IMR-90 (cell line): Measurements from ENCODE around the gene C1QTNF7. TPM values are rescaled to one million over a fixed set of nuclear protein-coding genes. Genes with fewer than 3 reads are reported as not detected.
A peak's percentile ranks its signal among the peaks of the same experiment; 100 is the strongest.

Experiments
- ATAC-seq: fragments of 200-7000 bp; cut with Tn5 transposase; 2 replicates; pipeline ENCODE4 v1.9.1; 2020; ENCODE audit warnings: low read depth, mild to moderate bottlenecking, moderate library complexity
- BruUV-seq: library from RNA; stranded (reverse); fragments of 400-500 nt; replicated peaks from 2 replicates; lab custom pipeline; 2021; lab: Mats Ljungman, UMichigan
- CTCF ChIA-PET: fragments of 300-600 bp; formaldehyde crosslinking; extraction: SDS; loops from one replicate; lab custom pipeline; 2021; ENCODE audit warnings: antibody characterized with exemption; lab: Yijun Ruan, JAX
- POLR2A ChIA-PET: fragments of 300-600 bp; sonication (Branson Sonifier 250); formaldehyde crosslinking; loops from one replicate; lab custom pipeline; 2022; ENCODE audit warnings: antibody characterized with exemption; ENCODE audit not compliant: unreplicated experiment; lab: Charles Lee
- DNase-seq: peaks from one replicate; pipeline ENCODE4 v3.0.0; 2013
- H2AFZ ChIP-seq: replicated peaks from 2 replicates; pipeline ENCODE3; 2013; ENCODE audit warnings: low read length, mild to moderate bottlenecking; ENCODE audit not compliant: poor library complexity
- H2AK5ac ChIP-seq: 2 replicates; pipeline ENCODE4 v1.6.1; 2013; ENCODE audit warnings: low read depth, low read length, inconsistent platforms
- H2AK9ac ChIP-seq: replicated peaks from 2 replicates; pipeline ENCODE3; 2013; ENCODE audit warnings: mild to moderate bottlenecking, low read depth, low read length, moderate library complexity; ENCODE audit not compliant: poor library complexity
- H2BK120ac ChIP-seq: 2 replicates; pipeline ENCODE4 v1.6.1; 2013; ENCODE audit warnings: low read depth, low read length, inconsistent platforms
- H2BK15ac ChIP-seq: 3 replicates; pipeline ENCODE4 v1.6.1; 2013; ENCODE audit warnings: low read depth, low read length, inconsistent platforms
- H2BK20ac ChIP-seq: 2 replicates; pipeline ENCODE4 v1.6.1; 2013; ENCODE audit warnings: low read depth, mild to moderate bottlenecking, inconsistent platforms, low read length, moderate library complexity
- H2BK5ac ChIP-seq: 2 replicates; pipeline ENCODE4 v1.6.1; 2013; ENCODE audit warnings: mild to moderate bottlenecking, low read depth, low read length, inconsistent platforms; ENCODE audit not compliant: poor library complexity, severe bottlenecking
- H3K14ac ChIP-seq: replicated peaks from 2 replicates; pipeline ENCODE4 v1.6.1; 2013; ENCODE audit warnings: low read depth, low read length, inconsistent platforms
- H3K18ac ChIP-seq: 2 replicates; pipeline ENCODE4 v1.6.1; 2013; ENCODE audit warnings: low read depth, low read length, control low read depth
- H3K23ac ChIP-seq: 2 replicates; pipeline ENCODE4 v1.6.1; 2013; ENCODE audit warnings: low read depth, low read length, inconsistent platforms
- H3K27ac ChIP-seq: 2 replicates; pipeline ENCODE4 v1.5.1; 2013; ENCODE audit warnings: mild to moderate bottlenecking, control low read depth, low read length; ENCODE audit not compliant: insufficient read depth
- H3K27me3 ChIP-seq: 2 replicates; pipeline ENCODE4 v1.6.1; 2013; ENCODE audit warnings: low read length; ENCODE audit not compliant: control insufficient read depth, insufficient read depth
- H3K36me3 ChIP-seq: 2 replicates; pipeline ENCODE4 v1.6.1; 2013; ENCODE audit warnings: low read length, mixed read lengths; ENCODE audit not compliant: control insufficient read depth, insufficient read depth
- H3K4ac ChIP-seq: 2 replicates; pipeline ENCODE4 v1.6.1; 2013; ENCODE audit warnings: low read depth, low read length, inconsistent platforms
- H3K4me1 ChIP-seq: 2 replicates; pipeline ENCODE4 v1.6.1; 2013; ENCODE audit warnings: low read length, mixed read lengths; ENCODE audit not compliant: control insufficient read depth, insufficient read depth
- H3K4me2 ChIP-seq: 2 replicates; pipeline ENCODE4 v1.6.1; 2013; ENCODE audit warnings: low read depth, mild to moderate bottlenecking, control low read depth, low read length, moderate library complexity
- H3K4me3 ChIP-seq: 2 replicates; pipeline ENCODE4 v1.5.1; 2013; ENCODE audit warnings: low read depth, mild to moderate bottlenecking, control low read depth, low read length, moderate library complexity; ENCODE audit not compliant: insufficient read depth
- H3K56ac ChIP-seq: 2 replicates; pipeline ENCODE4 v1.6.1; 2013; ENCODE audit warnings: low read length, inconsistent platforms; ENCODE audit not compliant: insufficient read depth; ENCODE audit errors: extremely low read depth
- H3K79me1 ChIP-seq, 2 experiments: 2 replicates each; pipeline ENCODE4 v1.6.1; 2013; ENCODE audit warnings: low read length in 2 of 2, inconsistent platforms in 1 of 2, low read depth in 1 of 2
- H3K9ac ChIP-seq: 2 replicates; pipeline ENCODE4 v1.6.1; 2013; ENCODE audit warnings: low read depth, low read length, control low read depth
- H3K9me1 ChIP-seq: 2 replicates; pipeline ENCODE4 v1.6.1; 2013; ENCODE audit warnings: low read length, inconsistent platforms; ENCODE audit not compliant: insufficient read depth
- H3K9me3 ChIP-seq: 2 replicates; pipeline ENCODE4 v1.6.1; 2013; ENCODE audit warnings: low read length; ENCODE audit not compliant: control insufficient read depth, insufficient read depth
- H4K20me1 ChIP-seq: 2 replicates; pipeline ENCODE4 v1.6.1; 2013; ENCODE audit warnings: low read length, inconsistent platforms; ENCODE audit not compliant: insufficient read depth
- H4K5ac ChIP-seq: 2 replicates; pipeline ENCODE4 v1.6.1; 2013; ENCODE audit warnings: mild to moderate bottlenecking, low read depth, low read length, control low read depth
- H4K8ac ChIP-seq, 2 experiments: 2 replicates each; pipeline ENCODE4 v1.6.1; 2013; ENCODE audit warnings: low read depth in 2 of 2, low read length in 2 of 2, control low read depth in 1 of 2, inconsistent platforms in 1 of 2
- H4K91ac ChIP-seq: 2 replicates; pipeline ENCODE4 v1.6.1; 2013; ENCODE audit warnings: low read depth, low read length, inconsistent platforms; ENCODE audit not compliant: insufficient read depth
- BHLHE40 ChIP-seq: fragments of 150-350 bp; IDR thresholded peaks from 2 replicates; pipeline ENCODE4 v1.6.1; 2016; ENCODE audit warnings: mild to moderate bottlenecking, low read depth, low read length
- CEBPB ChIP-seq: IDR thresholded peaks from 2 replicates; pipeline ENCODE4 v1.6.1; 2012; ENCODE audit warnings: low read depth, low read length, improper control_type of control experiment
- CHD1 ChIP-seq: IDR thresholded peaks from 2 replicates; pipeline ENCODE4 v1.6.1; 2012; ENCODE audit warnings: low read depth, low read length, improper control_type of control experiment
- FOS ChIP-seq: fragments of 150-350 bp; IDR thresholded peaks from 2 replicates; pipeline ENCODE4 v1.6.1; 2016; ENCODE audit warnings: low read depth, low read length
- MXI1 ChIP-seq: IDR thresholded peaks from 2 replicates; pipeline ENCODE4 v1.6.1; 2012; ENCODE audit warnings: low read depth, mild to moderate bottlenecking, low read length, moderate library complexity, borderline replicate concordance
- POLR2A ChIP-seq: IDR thresholded peaks from 2 replicates; pipeline ENCODE4 v1.6.1; 2012; ENCODE audit warnings: mild to moderate bottlenecking, low read depth, low read length
- RAD21 ChIP-seq: IDR thresholded peaks from 2 replicates; pipeline ENCODE4 v1.6.1; 2012; ENCODE audit warnings: low read length, improper control_type of control experiment
- WGBS, 2 experiments: methylation state at CpG; one replicate each; pipeline versions ENCODE4 v1.1.5 to v1.1.7; 2013; ENCODE audit warnings: missing lambda C conversion rate in 2 of 2; ENCODE audit not compliant: insufficient read length in 1 of 2; ENCODE audit errors: extremely low coverage in 2 of 2; 5-methylcytosine and 5-hydroxymethylcytosine counted together
- dilution Hi-C: fragments of 300-500 bp; cut with HindIII; formaldehyde crosslinking; loops from one replicate; pipeline ENCODE4 v1.14.3; 2018; ENCODE audit warnings: low sequenced_read_pairs; ENCODE audit not compliant: unreplicated experiment
- in situ Hi-C: fragments of 300-500 bp; cut with MboI; formaldehyde crosslinking; loops from 3 replicates; pipeline ENCODE4 v1.14.3; 2019; ENCODE audit warnings: low sequenced_read_pairs, inconsistent platforms, mixed read lengths
- intact Hi-C: fragments of 100-400 bp; cut with micrococcal nuclease; formaldehyde crosslinking; loops from 2 replicates; pipeline ENCODE4 v1.10.0; 2022
- polyA plus RNA-seq, 3 experiments: library from polyadenylated mRNA; depleted of rRNA; stranded (reverse); fragments of >200 nt; gene quantifications; 2 replicates each; pipeline ENCODE4 v1.2.3, GENCODE V29; 2012; ENCODE audit warnings: low replicate concordance in 1 of 3
- total RNA-seq: library from RNA; depleted of rRNA; stranded (reverse); fragments of >200 nt; gene quantifications from 2 replicates; pipeline ENCODE4 v1.2.3, GENCODE V29; 2012

C1QTNF7 gene
- total and polyA plus RNA-seq, 2 of the 4 experiments (the other 2 are of a cell fraction) = 0.12 to 0.18 TPM

DNA sequence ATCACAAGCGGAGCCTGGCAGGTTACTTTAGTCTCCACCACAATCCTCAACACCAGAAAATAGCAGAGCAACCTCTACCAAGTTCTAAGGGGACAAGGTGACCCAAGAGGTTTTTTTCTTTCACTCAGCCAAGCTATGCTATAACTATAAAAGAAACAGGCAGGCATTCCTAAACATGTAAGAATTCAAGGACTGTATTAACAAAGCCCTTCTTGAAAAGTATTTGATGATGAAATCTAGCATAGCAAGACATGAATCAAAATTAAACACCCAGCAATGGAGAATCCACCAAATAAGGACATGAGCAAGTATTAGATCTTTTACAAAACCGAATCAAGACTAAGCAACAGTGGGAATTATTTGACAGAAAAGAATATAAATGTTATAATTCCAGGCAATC lies 25.7 kb upstream of the C1QTNF7 start:
- ChIA-PET POLR2A (interaction anchor here (0.5 kb wide), 1 partner anchor 68 kb away, joined by 3 read pairs; the partner anchor contains the start of gene CC2D2A), CTCF (no interaction called here)
- H3K36me3 ChIP-seq = no peaks in the 10 kb centered on the region
- no peaks in the 10 kb centered on the region for H4K20me1 ChIP-seq
- no peak overlapping the region for H2AK9ac ChIP-seq
- H3K27ac ChIP-seq = peak overlapping the region; percentile 98; the same call in 1 of the 2 replicates
- peak overlapping the region; percentile 68; the same call in 1 of the 2 replicates for H2AK5ac ChIP-seq
- H3K9ac ChIP-seq = peak overlapping the region; percentile 64; the same call in 1 of the 2 replicates
- peaks cover 8% of the 10 kb centered on the region; the same call in 1 of the 2 replicates for H3K9me1 ChIP-seq
- H2AFZ ChIP-seq = no peak overlapping the region
- intact Hi-C loops (loop anchor here (2.0 to 5.0 kb wide), 2 partner anchors 55 to 60 kb away; no protein-coding TSS in a partner anchor), in situ Hi-C loops (no loop called here), dilution Hi-C loops (no loop called here)
- ATAC-seq (peak; percentile 76), DNase-seq (peak; percentile 80)
- H4K5ac ChIP-seq = peak overlapping the region; percentile 99
- H3K4ac ChIP-seq = peak overlapping the region; percentile 89
- peak overlapping the region; percentile 97; the same call in 2 of the 3 replicates for H2BK15ac ChIP-seq
- H2BK5ac ChIP-seq = peak overlapping the region; percentile 99
- H3K4me2 ChIP-seq = peak overlapping the region; percentile 92
- H3K9me3 ChIP-seq = no peaks in the 10 kb centered on the region
- WGBS, 2 experiments = no CpG with 5 or more reads among the region's 2 CpGs
- H3K14ac ChIP-seq = peak overlapping the region; percentile 86
- peak overlapping the region; percentile 68; the same call in 1 of the 2 replicates for H3K23ac ChIP-seq
- peak overlapping the region; percentile 94 for H3K56ac ChIP-seq
- no peaks in the 10 kb centered on the region for H3K27me3 ChIP-seq
- peak overlapping the region; percentile 79 for H4K91ac ChIP-seq
- no peaks in the 10 kb centered on the region for H3K79me1 ChIP-seq
- no peak overlapping the region for H3K4me3 ChIP-seq
- peak overlapping the region; percentile 97 for H2BK120ac ChIP-seq
- no TSS peak for BruUV-seq
- TF ChIP-seq CHD1 (no peak), MXI1 (no peak), CEBPB (peak; percentile 82), FOS (no peak), RAD21 (no peak), POLR2A (no peak), BHLHE40 (no peak)
- H2BK20ac ChIP-seq = peak overlapping the region; percentile 98
- H4K8ac ChIP-seq = peak overlapping the region; percentile 69 to 91
- peak overlapping the region; percentile 89 for H3K18ac ChIP-seq
- H3K4me1 ChIP-seq = peaks cover 19% of the 10 kb centered on the region
